ENCODE results near the gene CFC1. TPM values are rescaled to one million over a fixed set of nuclear protein-coding genes. Genes with fewer than 3 reads are reported as not detected.

Gene CFC1
- not detected in 2 replicates for total RNA-seq

GRCh38 chr2:130599393-130599792 lies at the start of gene CFC1:
TSS of gene CFC1 (minus strand) at chr2:130599575. CDS start at chr2:130599287, 288 bp downstream.

GRCh38 chr2:130611140-130611539 lies 11.8 kb upstream of the CFC1 start, which contains the start of gene POTEJ:
TSS of gene POTEJ (plus strand) at chr2:130611440. CDS start at chr2:130611533, 93 bp downstream.

Other genes starting within 250 kb of the CFC1 start
- gene PTPN18, start 243.5 kb downstream of the CFC1 start, total RNA-seq, result 10.6 and 21.3 TPM in 2 replicates
- not detected in 2 replicates for gene POTEI, start 90.2 kb downstream of the CFC1 start, total RNA-seq
- not detected in 2 replicates for gene CFC1B, start 78.4 kb downstream of the CFC1 start, total RNA-seq
- gene POTEJ, start 11.9 kb upstream of the CFC1 start, total RNA-seq, result not detected in 2 replicates
- gene GPR148, start 129.5 kb upstream of the CFC1 start, total RNA-seq, result not detected in 2 replicates
- gene AMER3, start 156.0 kb upstream of the CFC1 start, total RNA-seq, result not detected in 2 replicates
- gene ARHGEF4, start 237.3 kb upstream of the CFC1 start, total RNA-seq, result 81.3 and 81.4 TPM in 2 replicates